K562 (cell line): Measurements from ENCODE around the gene ELK4. TPM values are rescaled to one million over a fixed set of nuclear protein-coding genes. Genes with fewer than 3 reads are reported as not detected.
A peak's percentile ranks its signal among the peaks of the same experiment; 100 is the strongest.

ENCODE experiments used
- CCNT2 ChIP-seq: IDR thresholded peaks from 2 replicates; pipeline ENCODE4 v1.6.1; 2011; ENCODE audit warnings: borderline replicate concordance, low read depth, mild to moderate bottlenecking, moderate library complexity, mixed read lengths, low read length; ENCODE audit not compliant: insufficient read length; ENCODE audit errors: extremely low read depth
- ETV6 ChIP-seq, 3 experiments: fragments of 150-350 bp in 1 of 3; sonication (generic) in 1 of 3; formaldehyde crosslinking in 1 of 3; IDR thresholded peaks; 2 replicates each; pipeline versions ENCODE4 v1.6.1 to v1.8.0; 2014 to 2022; ENCODE audit warnings: borderline replicate concordance in 2 of 3, low read depth in 2 of 3, antibody characterized with exemption in 1 of 3, low read length in 1 of 3, mild to moderate bottlenecking in 1 of 3, missing genetic modification reagents in 1 of 3
- FOXA1 ChIP-seq: fragments of 450-650 bp; IDR thresholded peaks from 2 replicates; pipeline ENCODE4 v1.6.1; 2016; ENCODE audit warnings: mild to moderate bottlenecking, borderline replicate concordance
- HNRNPH1 ChIP-seq: fragments of 200-400 bp; formaldehyde crosslinking; optimal IDR thresholded peaks from 2 replicates; pipeline ENCODE3; 2017; ENCODE audit warnings: low read depth, mild to moderate bottlenecking, low read length, moderate library complexity
- HNRNPLL ChIP-seq: fragments of 200-400 bp; formaldehyde crosslinking; IDR thresholded peaks from 2 replicates; pipeline ENCODE4 v1.6.1; 2017; ENCODE audit warnings: low read length, low read depth, mild to moderate bottlenecking; ENCODE audit not compliant: poor library complexity, severe bottlenecking
- NFATC3 ChIP-seq: fragments of 450-650 bp; IDR thresholded peaks from 2 replicates; pipeline ENCODE4 v1.6.1; 2017; ENCODE audit warnings: mild to moderate bottlenecking
- RAD21 ChIP-seq, 2 experiments: fragments of 250-450 bp in 1 of 2; fragments of 450-650 bp in 1 of 2; sonication (Bioruptor Pico) in 1 of 2; formaldehyde crosslinking in 1 of 2; IDR thresholded peaks in 1 of 2; conservative IDR thresholded peaks in 1 of 2; 2 replicates each; pipeline versions ENCODE4 v1.4.0 to v1.8.0; 2020 to 2022; ENCODE audit warnings: mild to moderate bottlenecking in 2 of 2, moderate library complexity in 1 of 2
- SNRNP70 ChIP-seq: fragments of 200-400 bp; formaldehyde crosslinking; optimal IDR thresholded peaks from 2 replicates; pipeline ENCODE3; 2017; ENCODE audit warnings: low read depth, low read length
- SREBF1 ChIP-seq: fragments of 150-350 bp; IDR thresholded peaks from 2 replicates; pipeline ENCODE4 v1.6.1; 2014; ENCODE audit warnings: antibody characterized with exemption, low read depth, low read length, borderline replicate concordance
- SRF ChIP-seq, 2 experiments: fragments of 250-450, 450-650 bp in 1 of 2; sonication (Bioruptor Pico) in 1 of 2; sonication (generic) in 1 of 2; formaldehyde crosslinking; IDR thresholded peaks; 2 replicates each; pipeline versions ENCODE4 v1.5.0 to v1.5.1; 2020 to 2022; ENCODE audit warnings: mild to moderate bottlenecking in 1 of 2, missing genetic modification reagents in 1 of 2
- XRCC3 ChIP-seq: fragments of 450-650 bp; IDR thresholded peaks from 2 replicates; pipeline ENCODE4 v1.6.1; 2017; ENCODE audit warnings: mild to moderate bottlenecking, moderate library complexity
- ZEB2 ChIP-seq: fragments of 450-650 bp; IDR thresholded peaks from 2 replicates; pipeline ENCODE4 v1.6.1; 2016
- ZNF3 ChIP-seq: fragments of 250-450 bp; sonication (Bioruptor Pico); IDR thresholded peaks from 2 replicates; pipeline ENCODE4 v1.5.0; 2021; ENCODE audit warnings: mild to moderate bottlenecking, moderate library complexity
- ZNF354B ChIP-seq: fragments of 250-450 bp; sonication (Bioruptor Pico); IDR thresholded peaks from 2 replicates; pipeline ENCODE4 v1.4.0; 2020
- ZNF431 ChIP-seq: sonication (generic); formaldehyde crosslinking; IDR thresholded peaks from 2 replicates; pipeline ENCODE4 v1.8.0; 2022; ENCODE audit warnings: mild to moderate bottlenecking, missing genetic modification reagents
- ZNF695 ChIP-seq: fragments of 450-650 bp; formaldehyde crosslinking; IDR thresholded peaks from 2 replicates; pipeline ENCODE4 v1.4.0; 2020; ENCODE audit warnings: mild to moderate bottlenecking, moderate library complexity
- ZNF707 ChIP-seq: fragments of 250-450 bp; sonication (Bioruptor Pico); conservative IDR thresholded peaks from 2 replicates; pipeline ENCODE4 v1.8.0; 2022; ENCODE audit warnings: inconsistent platforms, mild to moderate bottlenecking, moderate library complexity
- polyA plus RNA-seq, 8 experiments: library from polyadenylated mRNA; depleted of rRNA in 4 of 8; stranded (reverse) in 5 of 8; unstranded in 3 of 8; fragments of >200 nt; fragmentation: Nextera tagmentation in 2 of 8; fragmentation: Illumina TruSeq in 1 of 8; extraction: Ambion mirVana in 2 of 8; extraction: Trizol in 1 of 8; gene quantifications; 2 replicates each; pipeline versions ENCODE4 v1.2.1 to v1.2.3, GENCODE V29; 2011 to 2014; ENCODE audit warnings: inconsistent platforms in 1 of 8, missing spikeins in 1 of 8
- total RNA-seq, 7 experiments: library from RNA; depleted of rRNA in 6 of 7; stranded (reverse); fragments of >200 nt in 6 of 7; fragmentation: Illumina TruSeq in 2 of 7; extraction: Trizol in 2 of 7; gene quantifications; 2 replicates each; pipeline versions ENCODE4 v1.2.1 to v1.2.3, GENCODE V29; 2011 to 2021; ENCODE audit warnings: low replicate concordance in 1 of 7
- TF ChIP-seq, protein P1 (sequence below): sonication (generic); formaldehyde crosslinking; IDR thresholded peaks from 2 replicates; pipeline ENCODE4 v1.8.1; 2022; ENCODE audit warnings: missing genetic modification reagents
- TF ChIP-seq, protein P2 (sequence below), 3 experiments: IDR thresholded peaks in 2 of 3; conservative IDR thresholded peaks in 1 of 3; 2 replicates each; pipeline ENCODE4 v1.5.1; 2011 to 2012; ENCODE audit warnings: low read length in 3 of 3, mild to moderate bottlenecking in 3 of 3, control low read depth in 2 of 3, improper control_type of control experiment in 1 of 3, inconsistent platforms in 1 of 3, low read depth in 1 of 3, mixed read lengths in 1 of 3, moderate library complexity in 1 of 3; ENCODE audit not compliant: insufficient read depth in 2 of 3
- TF ChIP-seq, protein P3 (sequence below): sonication (generic); formaldehyde crosslinking; IDR thresholded peaks from 2 replicates; pipeline ENCODE4 v1.8.0; 2022; ENCODE audit warnings: mild to moderate bottlenecking, missing genetic modification reagents

Gene ELK4
- total and polyA plus RNA-seq, 9 of the 15 experiments (the other 6 are each of a cell fraction or from before 2014, with no cell fraction given) = 2.0 to 21.7 (median 9.2) TPM

DNA sequence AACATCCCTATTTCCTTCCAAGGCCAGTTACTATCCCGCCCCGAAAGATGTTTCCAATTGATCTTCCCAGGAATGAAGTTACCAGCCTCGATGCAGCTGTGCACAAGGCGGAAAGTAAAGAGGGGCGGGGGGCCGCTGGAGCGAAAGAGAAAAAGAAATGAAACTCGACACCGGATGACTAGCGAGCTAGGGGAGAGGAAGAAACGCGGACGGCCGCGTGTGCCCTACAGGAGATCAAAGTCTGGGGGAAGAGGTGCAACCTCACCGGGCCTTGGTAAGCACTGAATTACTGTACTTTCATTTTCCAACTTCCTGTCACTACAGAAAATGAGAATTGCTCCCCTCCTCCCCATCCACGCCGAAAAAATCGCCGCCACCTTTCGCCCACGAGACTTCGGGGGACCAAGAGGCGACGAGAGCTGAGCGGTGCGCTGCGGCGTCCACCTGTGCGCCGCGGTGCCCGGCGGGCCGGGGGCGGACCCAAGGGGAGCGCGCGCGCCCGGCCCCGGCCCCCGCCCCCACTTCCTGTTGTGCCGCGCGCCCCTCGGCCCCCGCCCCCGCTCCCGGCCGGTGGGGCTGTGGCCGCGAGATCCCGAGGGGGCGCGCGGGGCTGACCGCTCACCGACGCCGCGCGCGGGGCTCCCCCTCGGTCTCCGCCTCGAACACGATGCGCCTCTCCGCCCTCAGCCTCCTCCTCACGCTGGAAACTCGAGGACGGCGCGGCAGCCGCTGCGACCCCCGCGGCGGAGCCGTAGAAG is 622 bp downstream of the ELK4 start (continued):
- TF ChIP-seq FOXA1 (no peak), SREBF1 (no peak), HNRNPLL (no peak), HNRNPH1 (no peak), SNRNP70 (no peak), XRCC3 (no peak), ZNF3 (no peak), ZEB2 (no peak), ZNF431 (peak; percentile 11; the same call in 1 of the 2 replicates), ETV6 (IDR thresholded peaks at IDR 0.05; ENCODE audit: borderline replicate concordance in 1 of 2, low read depth in 2 of 2, low read length in 1 of 2) (no peak), ETV6 (CRISPR knock-in tag; IDR thresholded peaks at IDR 0.05; ENCODE audit: borderline replicate concordance) (no peak), ZNF695 (CRISPR knock-in tag) (no peak), NFATC3 (no peak), CCNT2 (peak; percentile 30), ZNF354B (CRISPR knock-in tag) (no peak), ZNF707 (CRISPR knock-in tag) (no peak), SRF (CRISPR knock-in tag; IDR thresholded peaks at IDR 0.05) (no peak), RAD21 (CRISPR knock-in tag; conservative IDR thresholded peaks at IDR 0.05 in 1 of 2, IDR thresholded peaks at IDR 0.05 in 1 of 2) (no peak)
- TF ChIP-seq, protein P1, sequence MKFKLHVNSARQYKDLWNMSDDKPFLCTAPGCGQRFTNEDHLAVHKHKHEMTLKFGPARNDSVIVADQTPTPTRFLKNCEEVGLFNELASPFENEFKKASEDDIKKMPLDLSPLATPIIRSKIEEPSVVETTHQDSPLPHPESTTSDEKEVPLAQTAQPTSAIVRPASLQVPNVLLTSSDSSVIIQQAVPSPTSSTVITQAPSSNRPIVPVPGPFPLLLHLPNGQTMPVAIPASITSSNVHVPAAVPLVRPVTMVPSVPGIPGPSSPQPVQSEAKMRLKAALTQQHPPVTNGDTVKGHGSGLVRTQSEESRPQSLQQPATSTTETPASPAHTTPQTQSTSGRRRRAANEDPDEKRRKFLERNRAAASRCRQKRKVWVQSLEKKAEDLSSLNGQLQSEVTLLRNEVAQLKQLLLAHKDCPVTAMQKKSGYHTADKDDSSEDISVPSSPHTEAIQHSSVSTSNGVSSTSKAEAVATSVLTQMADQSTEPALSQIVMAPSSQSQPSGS (CRISPR knock-in tag) = no peak
- TF ChIP-seq, protein P2, sequence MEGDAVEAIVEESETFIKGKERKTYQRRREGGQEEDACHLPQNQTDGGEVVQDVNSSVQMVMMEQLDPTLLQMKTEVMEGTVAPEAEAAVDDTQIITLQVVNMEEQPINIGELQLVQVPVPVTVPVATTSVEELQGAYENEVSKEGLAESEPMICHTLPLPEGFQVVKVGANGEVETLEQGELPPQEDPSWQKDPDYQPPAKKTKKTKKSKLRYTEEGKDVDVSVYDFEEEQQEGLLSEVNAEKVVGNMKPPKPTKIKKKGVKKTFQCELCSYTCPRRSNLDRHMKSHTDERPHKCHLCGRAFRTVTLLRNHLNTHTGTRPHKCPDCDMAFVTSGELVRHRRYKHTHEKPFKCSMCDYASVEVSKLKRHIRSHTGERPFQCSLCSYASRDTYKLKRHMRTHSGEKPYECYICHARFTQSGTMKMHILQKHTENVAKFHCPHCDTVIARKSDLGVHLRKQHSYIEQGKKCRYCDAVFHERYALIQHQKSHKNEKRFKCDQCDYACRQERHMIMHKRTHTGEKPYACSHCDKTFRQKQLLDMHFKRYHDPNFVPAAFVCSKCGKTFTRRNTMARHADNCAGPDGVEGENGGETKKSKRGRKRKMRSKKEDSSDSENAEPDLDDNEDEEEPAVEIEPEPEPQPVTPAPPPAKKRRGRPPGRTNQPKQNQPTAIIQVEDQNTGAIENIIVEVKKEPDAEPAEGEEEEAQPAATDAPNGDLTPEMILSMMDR (IDR thresholded peaks at IDR 0.05 in 2 of 3, conservative IDR thresholded peaks at IDR 0.05 in 1 of 3; ENCODE audit: insufficient read depth in 2 of 3, low read depth in 1 of 3, low read length in 3 of 3) = no peak
- TF ChIP-seq, protein P3, sequence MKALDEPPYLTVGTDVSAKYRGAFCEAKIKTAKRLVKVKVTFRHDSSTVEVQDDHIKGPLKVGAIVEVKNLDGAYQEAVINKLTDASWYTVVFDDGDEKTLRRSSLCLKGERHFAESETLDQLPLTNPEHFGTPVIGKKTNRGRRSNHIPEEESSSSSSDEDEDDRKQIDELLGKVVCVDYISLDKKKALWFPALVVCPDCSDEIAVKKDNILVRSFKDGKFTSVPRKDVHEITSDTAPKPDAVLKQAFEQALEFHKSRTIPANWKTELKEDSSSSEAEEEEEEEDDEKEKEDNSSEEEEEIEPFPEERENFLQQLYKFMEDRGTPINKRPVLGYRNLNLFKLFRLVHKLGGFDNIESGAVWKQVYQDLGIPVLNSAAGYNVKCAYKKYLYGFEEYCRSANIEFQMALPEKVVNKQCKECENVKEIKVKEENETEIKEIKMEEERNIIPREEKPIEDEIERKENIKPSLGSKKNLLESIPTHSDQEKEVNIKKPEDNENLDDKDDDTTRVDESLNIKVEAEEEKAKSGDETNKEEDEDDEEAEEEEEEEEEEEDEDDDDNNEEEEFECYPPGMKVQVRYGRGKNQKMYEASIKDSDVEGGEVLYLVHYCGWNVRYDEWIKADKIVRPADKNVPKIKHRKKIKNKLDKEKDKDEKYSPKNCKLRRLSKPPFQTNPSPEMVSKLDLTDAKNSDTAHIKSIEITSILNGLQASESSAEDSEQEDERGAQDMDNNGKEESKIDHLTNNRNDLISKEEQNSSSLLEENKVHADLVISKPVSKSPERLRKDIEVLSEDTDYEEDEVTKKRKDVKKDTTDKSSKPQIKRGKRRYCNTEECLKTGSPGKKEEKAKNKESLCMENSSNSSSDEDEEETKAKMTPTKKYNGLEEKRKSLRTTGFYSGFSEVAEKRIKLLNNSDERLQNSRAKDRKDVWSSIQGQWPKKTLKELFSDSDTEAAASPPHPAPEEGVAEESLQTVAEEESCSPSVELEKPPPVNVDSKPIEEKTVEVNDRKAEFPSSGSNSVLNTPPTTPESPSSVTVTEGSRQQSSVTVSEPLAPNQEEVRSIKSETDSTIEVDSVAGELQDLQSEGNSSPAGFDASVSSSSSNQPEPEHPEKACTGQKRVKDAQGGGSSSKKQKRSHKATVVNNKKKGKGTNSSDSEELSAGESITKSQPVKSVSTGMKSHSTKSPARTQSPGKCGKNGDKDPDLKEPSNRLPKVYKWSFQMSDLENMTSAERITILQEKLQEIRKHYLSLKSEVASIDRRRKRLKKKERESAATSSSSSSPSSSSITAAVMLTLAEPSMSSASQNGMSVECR = peak; percentile 57; the same call in 1 of the 2 replicates
